GM13977 (cell line): ENCODE data around the gene DNAH2.

ENCODE experiments used
- DNase-seq: peaks from one replicate; pipeline ENCODE4 v3.0.0; 2012; ENCODE audit warnings: low spot score
- in situ Hi-C: fragments of 300-500 bp; cut with MboI; formaldehyde crosslinking; loops from one replicate; pipeline ENCODE4 v1.12.0; 2022; ENCODE audit warnings: low sequenced_read_pairs, low pct_unique_long_range_greater_than_20kb, mixed read lengths, inconsistent platforms; ENCODE audit not compliant: unreplicated experiment
- TF ChIP-seq, protein P1 (sequence below): IDR thresholded peaks from 2 replicates; pipeline ENCODE4 v1.5.1; 2012; ENCODE audit warnings: mild to moderate bottlenecking, control low read depth; ENCODE audit not compliant: insufficient read depth; ENCODE audit errors: extremely low read depth, missing control alignments

DNAH2 gene

DNA sequence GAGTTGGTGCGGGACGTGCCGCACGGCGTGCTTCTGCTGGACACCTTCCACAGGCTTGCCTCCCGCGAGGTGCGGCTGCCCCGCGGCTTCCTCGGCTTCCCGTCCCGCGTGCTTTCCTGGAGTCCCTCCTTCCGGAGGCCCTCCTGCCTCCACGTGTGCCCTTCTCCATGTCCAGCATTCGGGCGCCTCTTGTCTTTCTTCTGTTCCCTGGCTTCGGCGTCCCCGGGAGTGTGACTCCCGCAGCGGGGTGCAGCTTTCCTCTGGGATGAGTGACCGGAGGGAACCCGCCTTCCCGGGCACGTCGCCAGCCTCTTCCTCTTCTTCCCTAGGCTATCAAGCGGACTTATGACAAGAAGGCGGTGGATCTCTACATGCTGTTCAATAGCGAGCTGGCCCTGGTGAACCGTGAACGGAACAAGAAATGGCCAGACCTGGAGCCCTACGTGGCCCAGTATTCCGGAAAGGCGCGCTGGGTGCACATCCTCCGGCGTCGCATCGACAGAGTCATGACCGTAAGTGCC, 23.0 kb downstream of the DNAH2 start:
- no peak for DNase-seq
- TF ChIP-seq, protein P1, sequence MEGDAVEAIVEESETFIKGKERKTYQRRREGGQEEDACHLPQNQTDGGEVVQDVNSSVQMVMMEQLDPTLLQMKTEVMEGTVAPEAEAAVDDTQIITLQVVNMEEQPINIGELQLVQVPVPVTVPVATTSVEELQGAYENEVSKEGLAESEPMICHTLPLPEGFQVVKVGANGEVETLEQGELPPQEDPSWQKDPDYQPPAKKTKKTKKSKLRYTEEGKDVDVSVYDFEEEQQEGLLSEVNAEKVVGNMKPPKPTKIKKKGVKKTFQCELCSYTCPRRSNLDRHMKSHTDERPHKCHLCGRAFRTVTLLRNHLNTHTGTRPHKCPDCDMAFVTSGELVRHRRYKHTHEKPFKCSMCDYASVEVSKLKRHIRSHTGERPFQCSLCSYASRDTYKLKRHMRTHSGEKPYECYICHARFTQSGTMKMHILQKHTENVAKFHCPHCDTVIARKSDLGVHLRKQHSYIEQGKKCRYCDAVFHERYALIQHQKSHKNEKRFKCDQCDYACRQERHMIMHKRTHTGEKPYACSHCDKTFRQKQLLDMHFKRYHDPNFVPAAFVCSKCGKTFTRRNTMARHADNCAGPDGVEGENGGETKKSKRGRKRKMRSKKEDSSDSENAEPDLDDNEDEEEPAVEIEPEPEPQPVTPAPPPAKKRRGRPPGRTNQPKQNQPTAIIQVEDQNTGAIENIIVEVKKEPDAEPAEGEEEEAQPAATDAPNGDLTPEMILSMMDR, result no peak
- in situ Hi-C loops, result no loop called here

DNA sequence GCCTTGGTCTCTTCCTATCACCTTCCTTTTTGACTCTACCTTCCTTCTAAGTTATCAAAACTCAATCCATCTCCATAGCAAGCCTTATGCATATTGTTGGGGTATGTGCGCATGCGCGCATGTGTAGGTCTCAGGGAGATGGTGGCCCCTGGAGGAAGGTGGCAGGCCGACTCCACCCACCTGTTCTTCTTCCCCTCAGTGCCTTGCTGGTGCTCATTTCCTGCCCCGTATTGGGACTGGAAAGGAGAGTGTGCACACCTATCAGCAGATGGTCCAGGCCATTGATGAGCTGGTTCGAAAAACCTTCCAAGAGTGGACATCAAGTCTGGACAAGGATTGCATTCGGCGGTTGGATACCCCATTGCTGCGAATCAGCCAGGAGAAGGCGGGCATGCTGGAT, 25.2 kb downstream of the DNAH2 start:
- TF ChIP-seq, protein P1, result no peak
- DNase-seq, result no peak
- in situ Hi-C loops, result no loop called here

DNA sequence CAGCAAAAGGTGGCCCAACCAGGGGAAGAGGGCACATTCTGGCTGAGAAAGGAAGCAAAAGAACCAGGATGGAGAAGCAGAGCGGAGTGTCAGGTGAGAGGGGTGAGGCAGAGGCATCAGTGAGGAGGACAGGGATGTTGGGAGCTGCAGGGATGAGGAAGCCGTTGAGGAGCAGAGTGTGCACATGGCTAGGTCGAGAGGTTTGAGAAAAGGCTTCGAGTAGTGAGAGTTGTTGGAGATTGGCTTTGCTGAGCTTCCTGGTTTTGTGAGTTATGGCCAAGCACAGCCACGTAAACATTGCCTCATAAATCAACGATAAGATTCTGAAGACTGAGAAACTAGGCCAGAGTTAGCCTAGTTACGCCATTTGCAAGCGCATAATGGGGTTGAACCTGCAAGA, 26.9 kb downstream of the DNAH2 start:
- no peak for DNase-seq
- in situ Hi-C loops, result no loop called here
- TF ChIP-seq, protein P1, result no peak

DNA sequence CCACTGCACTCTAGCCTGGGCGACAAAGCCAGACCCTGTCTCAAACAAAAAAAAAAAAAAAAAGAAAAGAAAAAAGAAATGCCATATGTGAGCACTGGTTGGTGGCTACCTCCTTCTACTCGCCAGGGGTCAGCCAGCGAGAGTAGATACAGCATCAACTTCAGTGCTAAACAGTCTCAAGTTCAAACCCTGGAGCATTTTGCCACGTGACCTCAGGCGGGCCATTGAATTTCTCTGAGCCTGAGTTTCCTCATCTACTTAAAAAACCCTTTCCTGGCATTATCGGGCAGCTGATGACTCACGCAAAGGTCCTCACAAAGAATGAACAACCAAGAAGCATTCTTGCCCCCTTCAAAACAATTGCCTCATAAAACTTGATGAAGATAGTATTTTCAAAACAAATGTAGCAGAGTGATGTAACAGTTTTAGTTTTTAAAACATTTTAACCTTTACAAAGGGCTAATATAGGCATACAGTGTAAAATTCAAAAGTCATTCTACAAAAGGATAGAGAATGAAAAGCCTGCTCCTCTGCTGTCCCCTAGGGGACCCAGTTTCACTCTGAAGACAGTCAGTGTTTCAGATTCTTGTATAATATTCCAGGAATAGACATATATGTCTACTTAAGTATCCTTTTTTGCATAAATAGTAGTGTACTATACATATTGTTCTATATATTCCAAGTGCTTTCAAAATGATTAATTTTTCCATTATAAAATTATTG, 28.4 kb downstream of the DNAH2 start:
- in situ Hi-C loops, result no loop called here
- TF ChIP-seq, protein P1, result no peak
- no peak for DNase-seq

DNA sequence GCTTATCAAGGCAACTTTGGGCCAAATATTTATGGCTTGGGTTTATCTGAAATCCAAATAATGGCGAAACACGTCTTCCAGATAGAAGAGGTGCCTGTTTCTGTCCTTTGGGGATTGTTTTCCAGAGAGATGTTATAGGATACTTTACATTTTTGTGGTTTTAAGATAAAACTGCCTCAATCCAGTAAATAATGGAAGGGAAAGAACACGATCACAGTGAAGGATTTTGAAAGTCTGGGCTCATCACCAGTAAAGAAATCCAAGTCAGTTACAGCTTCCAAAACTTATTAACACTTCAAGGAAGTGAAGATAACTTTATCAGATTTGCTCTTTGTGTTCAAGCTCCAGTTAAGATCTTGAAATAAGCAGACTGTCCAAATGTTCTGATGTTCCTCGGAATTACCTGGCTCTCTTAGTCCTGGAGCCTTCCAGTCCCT, 30.1 kb downstream of the DNAH2 start:
- in situ Hi-C loops, result no loop called here
- TF ChIP-seq, protein P1, result no peak

DNA sequence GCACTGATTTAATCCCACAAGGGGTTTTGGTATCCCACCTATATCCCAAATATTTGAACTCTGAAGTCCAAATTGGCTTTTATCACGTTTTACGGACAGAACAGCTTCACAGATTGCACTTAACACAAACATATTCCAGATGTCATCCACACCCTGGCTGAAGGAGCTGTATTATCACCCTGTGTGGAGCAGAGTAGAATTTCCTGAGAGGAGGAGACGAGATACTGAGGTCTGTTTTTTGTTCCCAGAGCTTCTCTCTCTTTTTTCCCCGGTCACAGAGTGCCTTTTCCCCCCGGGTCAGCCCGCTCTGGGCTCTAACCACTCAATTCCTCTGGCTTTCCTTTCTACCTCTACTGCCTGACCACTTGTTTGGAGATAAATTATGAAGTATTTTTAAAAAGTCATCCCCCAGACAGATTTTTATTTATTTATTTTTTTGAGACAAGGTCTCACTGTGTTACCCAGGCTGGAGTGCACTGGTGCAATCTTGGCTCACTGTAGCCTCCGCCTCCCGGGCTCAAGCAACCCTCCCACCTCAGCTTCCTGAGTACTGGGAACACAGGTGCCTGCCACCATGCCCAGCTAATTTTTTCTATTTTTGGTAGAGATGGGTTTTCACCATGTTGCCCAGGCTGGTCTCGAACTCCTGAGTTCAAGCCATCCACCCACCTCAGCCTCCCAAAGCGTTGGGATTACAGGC, 30.7 kb downstream of the DNAH2 start:
- in situ Hi-C loops, result no loop called here

More for the DNA sequence above, 30.1 kb downstream of the DNAH2 start:
- DNase-seq, result no peak

More for the DNA sequence above, 30.7 kb downstream of the DNAH2 start:
- DNase-seq, result no peak
- TF ChIP-seq, protein P1, result no peak
